Liver (tissue), 9 donors: Measurements from ENCODE around the gene PLPP4. TPM values are rescaled to one million over a fixed set of nuclear protein-coding genes. Genes with fewer than 3 reads are reported as not detected.

Experiments used
- DNase-seq: peaks from one replicate; pipeline ENCODE4 v3.0.0-alpha.2; 2017; ENCODE audit warnings: low spot score
- H3K27ac ChIP-seq, 2 donors: one replicate each; pipeline ENCODE4 v1.7.0; 2013; ENCODE audit warnings: inconsistent platforms in 2 of 2, low read length in 2 of 2, control low read depth in 1 of 2, low read depth in 1 of 2, mild to moderate bottlenecking in 1 of 2
- H3K27me3 ChIP-seq, 4 donors: one replicate each; pipeline versions ENCODE4 v1.6.1 to v1.7.0; 2013; ENCODE audit warnings: low read length in 3 of 4, inconsistent platforms in 1 of 4, mild to moderate bottlenecking in 1 of 4, moderate library complexity in 1 of 4; ENCODE audit not compliant: control insufficient read depth in 4 of 4, insufficient read depth in 4 of 4
- H3K36me3 ChIP-seq, 4 donors: one replicate each; pipeline versions ENCODE4 v1.6.1 to v1.7.0; 2013; ENCODE audit warnings: low read length in 3 of 4, mild to moderate bottlenecking in 3 of 4, low read depth in 1 of 4, moderate library complexity in 1 of 4; ENCODE audit not compliant: control insufficient read depth in 4 of 4, insufficient read depth in 3 of 4
- H3K4me1 ChIP-seq, 4 donors: one replicate each; pipeline versions ENCODE4 v1.6.1 to v1.7.0; 2013; ENCODE audit warnings: low read length in 3 of 4, mild to moderate bottlenecking in 3 of 4, moderate library complexity in 1 of 4; ENCODE audit not compliant: control insufficient read depth in 4 of 4, insufficient read depth in 4 of 4
- H3K4me3 ChIP-seq, 3 donors: one replicate each; pipeline versions ENCODE4 v1.6.1 to v1.7.0; 2013; ENCODE audit warnings: low read length in 3 of 3, control low read depth in 1 of 3, low read depth in 1 of 3, mild to moderate bottlenecking in 1 of 3
- H3K9ac ChIP-seq, 2 donors: one replicate each; pipeline ENCODE4 v1.7.0; 2013; ENCODE audit warnings: low read length in 2 of 2, mild to moderate bottlenecking in 2 of 2, moderate library complexity in 2 of 2, control low read depth in 1 of 2, low read depth in 1 of 2
- H3K9me3 ChIP-seq, 4 donors: one replicate each; pipeline versions ENCODE4 v1.6.1 to v1.7.0; 2013; ENCODE audit warnings: low read length in 3 of 4; ENCODE audit not compliant: control insufficient read depth in 4 of 4
- ATF3 ChIP-seq: IDR thresholded peaks from 2 replicates; pipeline ENCODE4 v1.6.1; 2016; ENCODE audit warnings: antibody characterized with exemption
- CTCF ChIP-seq: fragments of 150-350 bp; IDR thresholded peaks from 2 replicates; pipeline ENCODE4 v1.5.1; 2017; ENCODE audit warnings: improper control_type of control experiment, low read depth, low read length; ENCODE audit not compliant: missing input control
- EGR1 ChIP-seq, 2 donors: IDR thresholded peaks; 2 replicates each; pipeline ENCODE4 v1.6.1; 2016 to 2018; ENCODE audit warnings: antibody characterized with exemption in 2 of 2, low read depth in 2 of 2
- FOXA1 ChIP-seq: IDR thresholded peaks from 2 replicates; pipeline ENCODE4 v1.6.1; 2016; ENCODE audit warnings: antibody characterized with exemption
- FOXA2 ChIP-seq: IDR thresholded peaks from 2 replicates; pipeline ENCODE4 v1.6.1; 2016; ENCODE audit warnings: antibody characterized with exemption
- GABPA ChIP-seq, 2 donors: IDR thresholded peaks in 1 of 2; conservative IDR thresholded peaks in 1 of 2; 2 replicates each; pipeline ENCODE4 v1.6.1; 2016; ENCODE audit warnings: antibody characterized with exemption in 2 of 2, mild to moderate bottlenecking in 1 of 2, moderate library complexity in 1 of 2
- HNF4A ChIP-seq, 2 donors: conservative IDR thresholded peaks; 2 replicates each; pipeline ENCODE4 v1.6.1; 2016; ENCODE audit warnings: antibody characterized with exemption in 2 of 2, mild to moderate bottlenecking in 2 of 2
- HNF4G ChIP-seq: IDR thresholded peaks from 2 replicates; pipeline ENCODE4 v1.6.1; 2016; ENCODE audit warnings: antibody characterized with exemption
- JUND ChIP-seq, 2 donors: IDR thresholded peaks; 2 replicates each; pipeline ENCODE4 v1.6.1; 2016; ENCODE audit warnings: antibody characterized with exemption in 2 of 2
- MAX ChIP-seq: IDR thresholded peaks from 2 replicates; pipeline ENCODE4 v1.6.1; 2016; ENCODE audit warnings: antibody characterized with exemption
- NR2F2 ChIP-seq: IDR thresholded peaks from 2 replicates; pipeline ENCODE4 v1.6.1; 2016; ENCODE audit warnings: antibody characterized with exemption
- RAD21 ChIP-seq, 2 donors: IDR thresholded peaks; 2 replicates each; pipeline ENCODE4 v1.6.1; 2016; ENCODE audit warnings: antibody characterized with exemption in 2 of 2, mild to moderate bottlenecking in 2 of 2
- REST ChIP-seq: IDR thresholded peaks from 2 replicates; pipeline ENCODE4 v1.6.1; 2016; ENCODE audit warnings: antibody characterized with exemption, mild to moderate bottlenecking
- RXRA ChIP-seq, 2 donors: IDR thresholded peaks; 2 replicates each; pipeline ENCODE4 v1.6.1; 2017 to 2018; ENCODE audit warnings: antibody characterized with exemption in 2 of 2, mild to moderate bottlenecking in 1 of 2
- SP1 ChIP-seq: IDR thresholded peaks from 2 replicates; pipeline ENCODE4 v1.6.1; 2018; ENCODE audit warnings: antibody characterized with exemption, mild to moderate bottlenecking
- TAF1 ChIP-seq: conservative IDR thresholded peaks from 2 replicates; pipeline ENCODE4 v1.6.1; 2016; ENCODE audit warnings: antibody characterized with exemption, mild to moderate bottlenecking
- YY1 ChIP-seq: IDR thresholded peaks from 2 replicates; pipeline ENCODE4 v1.6.1; 2016; ENCODE audit warnings: antibody characterized with exemption, mild to moderate bottlenecking
- ZBTB33 ChIP-seq: IDR thresholded peaks from 2 replicates; pipeline ENCODE4 v1.6.1; 2016; ENCODE audit warnings: antibody characterized with exemption
- WGBS: extraction: QIAGEN DNeasy Blood & Tissue Kit; methylation state at CpG from one replicate; pipeline ENCODE4 v1.1.7; 2013; 5-methylcytosine and 5-hydroxymethylcytosine counted together
- polyA plus RNA-seq, 2 donors: library from polyadenylated mRNA; stranded (reverse) in 1 of 2; unstranded in 1 of 2; fragments of 200-250 nt in 1 of 2; fragments of >200 nt in 1 of 2; fragmentation: Nextera tagmentation in 1 of 2; extraction: Ambion mirVana in 1 of 2; gene quantifications; one replicate each; pipeline versions ENCODE4 v1.2.1 to v1.2.3, GENCODE V29; 2013 to 2015
- total RNA-seq, 2 donors: library from RNA; depleted of rRNA; stranded (reverse); fragments of >200 nt; gene quantifications; one replicate each; pipeline ENCODE4 v1.2.3, GENCODE V29; 2014
- donor health status: healthy.
- donor health status: healthy.
- donor health status: healthy.
- donor health status: healthy.
- donor health status: healthy.

PLPP4 gene
- total and polyA plus RNA-seq, 4 donors = 0.14 to 2.8 (median 0.93) TPM

- Histone ChIP-seq H3K27ac (no peak overlapping the region), H3K27me3 (no peaks in the 10 kb centered on the region), H3K4me1 (no peaks in the 10 kb centered on the region), H3K9me3 (no peaks in the 10 kb centered on the region), H3K4me3 (no peak overlapping the region), H3K9ac (no peak overlapping the region), H3K36me3 (no peaks in the 10 kb centered on the region)
- WGBS = 36% methylated on average over 2 of the region's 2 CpGs
- TF ChIP-seq GABPA (IDR thresholded peaks at IDR 0.05 in 1 of 2, conservative IDR thresholded peaks at IDR 0.05 in 1 of 2) (no peak), ZBTB33 (no peak), CTCF (no peak)
- no peak for DNase-seq
These were observed 8.1 kb downstream of the PLPP4 start for GRCh38 chr10:120465138-120465537.

- H3K4me3 ChIP-seq = no peak overlapping the region
- 91% methylated on average over 2 of the region's 2 CpGs for WGBS
- no peak overlapping the region for H3K27ac ChIP-seq
- no peaks in the 10 kb centered on the region for H3K27me3 ChIP-seq
- DNase-seq = no peak
- no peaks in the 10 kb centered on the region for H3K9me3 ChIP-seq
- no peak overlapping the region for H3K9ac ChIP-seq
- H3K36me3 ChIP-seq = no peaks in the 10 kb centered on the region
- H3K4me1 ChIP-seq = no peaks in the 10 kb centered on the region
- TF ChIP-seq RAD21 (IDR thresholded peaks at IDR 0.05) (no peak), HNF4A (conservative IDR thresholded peaks at IDR 0.05) (no peak), EGR1 (IDR thresholded peaks at IDR 0.05; ENCODE audit: low read depth in 2 of 2) (no peak), TAF1 (no peak), JUND (IDR thresholded peaks at IDR 0.05) (no peak), GABPA (IDR thresholded peaks at IDR 0.05 in 1 of 2, conservative IDR thresholded peaks at IDR 0.05 in 1 of 2) (no peak), CTCF (no peak), ATF3 (no peak), RXRA (IDR thresholded peaks at IDR 0.05) (no peak), ZBTB33 (no peak), FOXA2 (no peak), FOXA1 (no peak), REST (no peak), HNF4G (no peak), SP1 (no peak), NR2F2 (no peak), MAX (no peak), YY1 (no peak)
These were observed 9.0 kb downstream of the PLPP4 start for GRCh38 chr10:120466006-120466405.
